Astrocyte (in vitro differentiated cells and primary cell): ENCODE measurements around the gene FTCD. TPM values are rescaled to one million over a fixed set of nuclear protein-coding genes. Genes with fewer than 3 reads are reported as not detected.

Source experiments
- DNase-seq: peaks from one replicate; pipeline ENCODE4 v3.0.0-alpha.2; 2010; ENCODE audit warnings: low read depth
- FAIRE-seq: peaks from 2 replicates; lab custom pipeline; 2011; peaks lifted over from hg19 to GRCh38; lab: Jason Lieb, UNC
- H2AFZ ChIP-seq: 2 replicates; pipeline ENCODE4 v1.6.0; 2012; ENCODE audit warnings: low read depth, low read length, inconsistent platforms
- H3K27ac ChIP-seq: 2 replicates; pipeline ENCODE4 v1.5.1; 2011; ENCODE audit warnings: low read depth, low read length, inconsistent platforms
- H3K27me3 ChIP-seq: 2 replicates; pipeline ENCODE4 v1.6.0; 2011; ENCODE audit warnings: low read length, inconsistent platforms; ENCODE audit not compliant: insufficient read depth
- H3K36me3 ChIP-seq: 2 replicates; pipeline ENCODE4 v1.5.1; 2011; ENCODE audit warnings: low read length, inconsistent platforms; ENCODE audit not compliant: insufficient read depth
- H3K4me1 ChIP-seq: 2 replicates; pipeline ENCODE4 v1.5.1; 2011; ENCODE audit warnings: low read length, inconsistent platforms; ENCODE audit not compliant: insufficient read depth
- H3K4me2 ChIP-seq: 2 replicates; pipeline ENCODE4 v1.6.0; 2012; ENCODE audit warnings: low read length, inconsistent platforms
- H3K4me3 ChIP-seq: 2 replicates; pipeline ENCODE4 v1.5.1; 2011; ENCODE audit warnings: low read depth, mild to moderate bottlenecking, low read length, inconsistent platforms; ENCODE audit not compliant: insufficient read depth
- H3K79me2 ChIP-seq: 2 replicates; pipeline ENCODE4 v1.6.0; 2012; ENCODE audit warnings: mild to moderate bottlenecking, low read length, inconsistent platforms; ENCODE audit not compliant: insufficient read depth
- H3K9ac ChIP-seq: 2 replicates; pipeline ENCODE4 v1.6.0; 2012; ENCODE audit warnings: mild to moderate bottlenecking, low read length, inconsistent platforms
- H3K9me3 ChIP-seq: 2 replicates; pipeline ENCODE4 v1.5.1; 2012; ENCODE audit warnings: low read depth, mild to moderate bottlenecking, low read length, inconsistent platforms; ENCODE audit not compliant: insufficient read depth
- H4K20me1 ChIP-seq: 2 replicates; pipeline ENCODE4 v1.6.0; 2012; ENCODE audit warnings: low read length, inconsistent platforms; ENCODE audit not compliant: insufficient read depth
- H3K27ac Mint-ChIP-seq: one replicate; pipeline ENCODE4 v1.8.0; 2021; ENCODE audit warnings: mild to moderate bottlenecking, mixed read lengths; ENCODE audit not compliant: unreplicated experiment
- H3K27me3 Mint-ChIP-seq: one replicate; pipeline ENCODE4 v1.8.0; 2021; ENCODE audit warnings: low read depth, mixed read lengths; ENCODE audit not compliant: unreplicated experiment
- H3K36me3 Mint-ChIP-seq: one replicate; pipeline ENCODE4 v1.8.0; 2021; ENCODE audit warnings: low read depth, mixed read lengths; ENCODE audit not compliant: unreplicated experiment
- H3K4me1 Mint-ChIP-seq: one replicate; pipeline ENCODE4 v1.8.0; 2021; ENCODE audit warnings: low read depth, mixed read lengths; ENCODE audit not compliant: unreplicated experiment
- H3K4me3 Mint-ChIP-seq: one replicate; pipeline ENCODE4 v1.8.0; 2021; ENCODE audit warnings: mild to moderate bottlenecking, moderate library complexity, mixed read lengths; ENCODE audit not compliant: unreplicated experiment
- H3K9me3 Mint-ChIP-seq: one replicate; pipeline ENCODE4 v1.8.0; 2021; ENCODE audit warnings: mild to moderate bottlenecking, mixed read lengths; ENCODE audit not compliant: unreplicated experiment
- CTCF ChIP-seq: IDR thresholded peaks from 2 replicates; pipeline ENCODE4 v1.5.1; 2011; ENCODE audit warnings: low read depth, mild to moderate bottlenecking, inconsistent platforms, low read length, moderate library complexity; ENCODE audit not compliant: insufficient read depth
- EZH2 ChIP-seq: IDR thresholded peaks from 2 replicates; pipeline ENCODE4 v1.6.1; 2012; ENCODE audit warnings: mild to moderate bottlenecking, low read length, inconsistent platforms; ENCODE audit not compliant: insufficient read depth
- total RNA-seq: library from RNA; stranded (reverse); gene quantifications from 2 replicates; pipeline ENCODE4 v1.2.1, GENCODE V29; 2021

FTCD gene
- total RNA-seq, 1 donor from 2014 or later: 1.9 TPM

- H3K27me3 Mint-ChIP-seq: no peaks in the 10 kb centered on the region
Measured at GRCh38 chr21:46119637-46120271, 35.6 kb downstream of the FTCD start.

GRCh38 chr21:46119144-46119636 lies 36.2 kb downstream of the FTCD start:
- H3K9me3 Mint-ChIP-seq: no peaks in the 10 kb centered on the region
- H3K4me1 ChIP-seq: peaks cover 29% of the 10 kb centered on the region
- FAIRE-seq (no peak), DNase-seq (no peak)
- peaks cover 6% of the 10 kb centered on the region for H3K4me1 Mint-ChIP-seq
- TF ChIP-seq CTCF (no peak), EZH2 (no peak)
- H3K27ac Mint-ChIP-seq: no peak overlapping the region
- peaks cover 4% of the 10 kb centered on the region for H3K9me3 ChIP-seq
- no peak overlapping the region for H3K9ac ChIP-seq
- no peak overlapping the region for H2AFZ ChIP-seq
- no peak overlapping the region for H3K27ac ChIP-seq
- peaks cover 51% of the 10 kb centered on the region for H3K79me2 ChIP-seq
- H3K27me3 ChIP-seq: no peaks in the 10 kb centered on the region
- peaks cover 28% of the 10 kb centered on the region for H3K36me3 ChIP-seq
- H3K4me2 ChIP-seq: no peak overlapping the region
- peaks cover 75% of the 10 kb centered on the region for H4K20me1 ChIP-seq
- H3K4me3 Mint-ChIP-seq: no peak overlapping the region
- peaks cover 9% of the 10 kb centered on the region for H3K36me3 Mint-ChIP-seq
- H3K27me3 Mint-ChIP-seq: no peaks in the 10 kb centered on the region
- no peak overlapping the region for H3K4me3 ChIP-seq

More at GRCh38 chr21:46119637-46120271, 35.6 kb downstream of the FTCD start:
- H3K9me3 Mint-ChIP-seq: no peaks in the 10 kb centered on the region
- Histone ChIP-seq H3K36me3 (peaks cover 28% of the 10 kb centered on the region), H3K4me1 (peaks cover 29% of the 10 kb centered on the region), H3K4me2 (no peak overlapping the region), H3K4me3 (no peak overlapping the region), H3K9ac (no peak overlapping the region), H3K27me3 (no peaks in the 10 kb centered on the region), H3K27ac (no peak overlapping the region), H3K79me2 (peaks cover 54% of the 10 kb centered on the region), H3K9me3 (peaks cover 3% of the 10 kb centered on the region), H2AFZ (no peak overlapping the region), H4K20me1 (peaks cover 81% of the 10 kb centered on the region)
- FAIRE-seq: no peak
- peaks cover 6% of the 10 kb centered on the region for H3K4me1 Mint-ChIP-seq
- no peak for DNase-seq
- TF ChIP-seq CTCF (no peak), EZH2 (no peak)
- no peak overlapping the region for H3K27ac Mint-ChIP-seq
- H3K4me3 Mint-ChIP-seq: no peak overlapping the region
- peaks cover 3% of the 10 kb centered on the region for H3K36me3 Mint-ChIP-seq
